ENCODE data around the gene PSAT1.

DNA sequence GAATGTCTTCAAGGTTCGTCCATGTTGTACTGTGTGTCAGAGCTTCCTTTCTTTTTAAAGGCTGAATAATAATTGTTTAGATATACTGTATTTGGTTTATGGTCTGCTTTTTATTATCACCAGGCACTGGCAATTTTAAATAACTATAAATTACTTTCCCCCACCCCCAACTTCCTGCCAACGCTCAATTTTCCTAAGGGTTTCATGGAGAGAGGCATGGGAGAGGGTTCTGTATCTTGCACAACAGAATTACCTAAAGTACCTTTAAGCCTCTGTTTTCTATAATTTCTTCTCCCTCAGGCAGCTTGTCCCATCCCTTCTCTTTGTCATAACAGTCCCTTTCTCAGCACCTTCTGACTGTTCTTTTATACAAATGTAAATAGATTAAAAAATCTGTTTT, 10.4 kb downstream of the PSAT1 start:
- TF ChIP-seq EZH2 (IDR thresholded peaks at IDR 0.05), result no peak
- TF ChIP-seq, protein P1, sequence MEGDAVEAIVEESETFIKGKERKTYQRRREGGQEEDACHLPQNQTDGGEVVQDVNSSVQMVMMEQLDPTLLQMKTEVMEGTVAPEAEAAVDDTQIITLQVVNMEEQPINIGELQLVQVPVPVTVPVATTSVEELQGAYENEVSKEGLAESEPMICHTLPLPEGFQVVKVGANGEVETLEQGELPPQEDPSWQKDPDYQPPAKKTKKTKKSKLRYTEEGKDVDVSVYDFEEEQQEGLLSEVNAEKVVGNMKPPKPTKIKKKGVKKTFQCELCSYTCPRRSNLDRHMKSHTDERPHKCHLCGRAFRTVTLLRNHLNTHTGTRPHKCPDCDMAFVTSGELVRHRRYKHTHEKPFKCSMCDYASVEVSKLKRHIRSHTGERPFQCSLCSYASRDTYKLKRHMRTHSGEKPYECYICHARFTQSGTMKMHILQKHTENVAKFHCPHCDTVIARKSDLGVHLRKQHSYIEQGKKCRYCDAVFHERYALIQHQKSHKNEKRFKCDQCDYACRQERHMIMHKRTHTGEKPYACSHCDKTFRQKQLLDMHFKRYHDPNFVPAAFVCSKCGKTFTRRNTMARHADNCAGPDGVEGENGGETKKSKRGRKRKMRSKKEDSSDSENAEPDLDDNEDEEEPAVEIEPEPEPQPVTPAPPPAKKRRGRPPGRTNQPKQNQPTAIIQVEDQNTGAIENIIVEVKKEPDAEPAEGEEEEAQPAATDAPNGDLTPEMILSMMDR (IDR thresholded peaks at IDR 0.05), result no peak
- TF ChIP-seq EZH2phosphoT487 (IDR thresholded peaks at IDR 0.05), result no peak
